TTC549 (cell line): Measurements from ENCODE around the gene LMO7.

Experiments
- FAIRE-seq: peaks from 2 replicates; lab custom pipeline; 2012; peaks lifted over from hg19 to GRCh38; lab: Jason Lieb, UNC

LMO7 gene

GRCh38 chr13:75748874-75749273 is 112.7 kb downstream of the LMO7 start:
- FAIRE-seq, result no peak

- FAIRE-seq, result no peak
Observed at GRCh38 chr13:75749407-75749806, 113.3 kb downstream of the LMO7 start.

- no peak for FAIRE-seq
Observed at GRCh38 chr13:75751350-75751749, 115.2 kb downstream of the LMO7 start.

- no peak for FAIRE-seq
Observed at GRCh38 chr13:75752826-75753225, 116.7 kb downstream of the LMO7 start.

- no peak for FAIRE-seq
Observed at GRCh38 chr13:75754936-75755335, 118.8 kb downstream of the LMO7 start.

GRCh38 chr13:75757336-75757735 is 121.2 kb downstream of the LMO7 start:
- FAIRE-seq, result no peak

GRCh38 chr13:75759531-75759930 is 123.4 kb downstream of the LMO7 start:
- FAIRE-seq, result no peak

GRCh38 chr13:75760131-75761021 is 124.2 kb downstream of the LMO7 start:
- no peak for FAIRE-seq

- no peak for FAIRE-seq
Observed at GRCh38 chr13:75761369-75761768, 125.2 kb downstream of the LMO7 start.

GRCh38 chr13:75762076-75762937 is 126.2 kb downstream of the LMO7 start:
- no peak for FAIRE-seq

GRCh38 chr13:75762955-75763354 is 126.8 kb downstream of the LMO7 start:
- FAIRE-seq, result no peak

GRCh38 chr13:75763512-75763911 is 127.4 kb downstream of the LMO7 start:
- no peak for FAIRE-seq

- no peak for FAIRE-seq
Observed at GRCh38 chr13:75764251-75764925, 128.3 kb downstream of the LMO7 start.

- FAIRE-seq, result no peak
Observed at GRCh38 chr13:75764926-75765310, 128.8 kb downstream of the LMO7 start.

- FAIRE-seq, result no peak
Observed at GRCh38 chr13:75766636-75767035, 130.5 kb downstream of the LMO7 start.

- FAIRE-seq, result no peak
Observed at GRCh38 chr13:75769141-75769905, 133.2 kb downstream of the LMO7 start.

GRCh38 chr13:75770164-75770563 is 134.0 kb downstream of the LMO7 start:
- no peak for FAIRE-seq

GRCh38 chr13:75770592-75771011 is 134.5 kb downstream of the LMO7 start:
- no peak for FAIRE-seq

- FAIRE-seq, result no peak
Observed at GRCh38 chr13:75771226-75771625, 135.1 kb downstream of the LMO7 start.

- no peak for FAIRE-seq
Observed at GRCh38 chr13:75771818-75772217, 135.7 kb downstream of the LMO7 start.

- no peak for FAIRE-seq
Observed at GRCh38 chr13:75774176-75774575, 138.0 kb downstream of the LMO7 start.

- FAIRE-seq, result no peak
Observed at GRCh38 chr13:75776550-75776949, 140.4 kb downstream of the LMO7 start.
